Measurements from ENCODE around the gene SEMA5A. TPM values are rescaled to one million over a fixed set of nuclear protein-coding genes. Genes with fewer than 3 reads are reported as not detected.
A peak's percentile ranks its signal among the peaks of the same experiment; 100 is the strongest.

Gene SEMA5A
- total and polyA plus RNA-seq, 11 donors = 4.6 to 71.5 (median 33.8) TPM

GRCh38 chr5:9013147-9013546 is 532.7 kb downstream of the SEMA5A start:
- 69 to 81% (median 73%) methylated on average over 6 of the region's 6 CpGs for WGBS, 4 donors
- Histone ChIP-seq H3K27ac (no peak overlapping the region), H3K4me3 (no peak overlapping the region), H3K9me3 (no peaks in the 10 kb centered on the region), H3K4me1 (no peaks in the 10 kb centered on the region), H3K27me3 (no peaks in the 10 kb centered on the region), H3K36me3 (no peaks in the 10 kb centered on the region)
- DNase-seq (no peak), ATAC-seq (no peak)
- TF ChIP-seq CTCF (IDR thresholded peaks at IDR 0.05) (no peak), POLR2A (IDR thresholded peaks at IDR 0.05) (no peak)
- intact Hi-C loops (cut with DNase I) = no loop called here

- Histone ChIP-seq H3K27ac (no peak overlapping the region), H3K4me1 (no peaks in the 10 kb centered on the region), H3K27me3 (no peaks in the 10 kb centered on the region), H3K9me3 (no peaks in the 10 kb centered on the region), H3K4me3 (no peak overlapping the region), H3K36me3 (no peaks in the 10 kb centered on the region)
- 74 to 78% (median 76%) methylated on average over 7 of the region's 7 CpGs for WGBS, 4 donors
- ATAC-seq = no peak
- intact Hi-C loops (cut with DNase I) = no loop called here
- TF ChIP-seq POLR2A (IDR thresholded peaks at IDR 0.05) = no peak
- TF ChIP-seq CTCF (IDR thresholded peaks at IDR 0.05) = no peak
- DNase-seq = no peak
Measured at GRCh38 chr5:9009931-9010651, 535.8 kb downstream of the SEMA5A start.

- TF ChIP-seq CTCF (IDR thresholded peaks at IDR 0.05) = no peak
- no peak for TF ChIP-seq POLR2A (IDR thresholded peaks at IDR 0.05)
- 39 to 49% (median 46%) methylated on average over 1 of the region's 1 CpG for WGBS, 4 donors
- no peaks in the 10 kb centered on the region for H3K27me3 ChIP-seq
- H3K9me3 ChIP-seq = peaks cover 0 to 5% (median 0%) of the 10 kb centered on the region in 12 donors
- ATAC-seq (no peak), DNase-seq (no peak)
- H3K36me3 ChIP-seq = no peaks in the 10 kb centered on the region
- H3K4me3 ChIP-seq = no peak overlapping the region
- H3K27ac ChIP-seq = no peak overlapping the region
- H3K4me1 ChIP-seq = no peaks in the 10 kb centered on the region
- intact Hi-C loops (cut with DNase I) = no loop called here
Measured at GRCh38 chr5:8997542-8998070, 548.3 kb downstream of the SEMA5A start.

- no peaks in the 10 kb centered on the region for H3K27me3 ChIP-seq
- H3K36me3 ChIP-seq = no peaks in the 10 kb centered on the region
- H3K4me1 ChIP-seq = no peaks in the 10 kb centered on the region
- peaks cover 0 to 5% (median 0%) of the 10 kb centered on the region in 12 donors for H3K9me3 ChIP-seq
- no peak for ATAC-seq
- no peak overlapping the region for H3K27ac ChIP-seq
- H3K4me3 ChIP-seq = no peak overlapping the region
- no peak for DNase-seq
- TF ChIP-seq POLR2A (IDR thresholded peaks at IDR 0.05) (no peak), CTCF (IDR thresholded peaks at IDR 0.05) (peak in 5 of 12 donors; percentile 3 to 31 (median 20))
- intact Hi-C loops (cut with DNase I) = no loop called here
Measured at GRCh38 chr5:8993031-8993430, 552.8 kb downstream of the SEMA5A start.

Small RNA genes lying within 50 kb of the gene (microRNA-seq; reads per million reads assigned to microRNA genes)
- gene MIR4636 = 6.0 to 15.4 (median 11.1) reads per million in 4 donors

Other genes with a start within 250 kb of the SEMA5A start
- gene TAS2R1, start 84.3 kb upstream of the SEMA5A start, total RNA-seq = not detected
- gene TAS2R1, start 84.3 kb upstream of the SEMA5A start, polyA plus RNA-seq = not detected